SK-N-SH (cell line): Measurements from ENCODE around the gene ZFP2. TPM values are rescaled to one million over a fixed set of nuclear protein-coding genes. Genes with fewer than 3 reads are reported as not detected.

ENCODE experiments used
- CTCF ChIA-PET: fragments of 300-600, 350-600 bp; formaldehyde crosslinking; extraction: SDS; loops from one replicate; lab custom pipeline; 2021; lab: Yijun Ruan, JAX
- POLR2A ChIA-PET: fragments of 350-600 bp; sonication (Branson Sonifier 250); formaldehyde crosslinking; extraction: SDS; loops from one replicate; lab custom pipeline; 2020; ENCODE audit warnings: antibody characterized with exemption, inconsistent platforms; lab: Yijun Ruan, JAX
- DNase-seq: peaks from one replicate; pipeline ENCODE4 v3.0.0; 2012
- H2AFZ ChIP-seq: fragments of 200-600 bp; sonication (generic); 2 replicates; pipeline ENCODE4 v1.8.1; 2016; ENCODE audit warnings: antibody characterized with exemption, mild to moderate bottlenecking, low read depth
- H3F3A ChIP-seq: fragments of 200-600 bp; sonication (generic); replicated peaks from 2 replicates; pipeline ENCODE3; 2016; ENCODE audit warnings: antibody characterized with exemption, mild to moderate bottlenecking; ENCODE audit not compliant: insufficient read depth
- H3K27ac ChIP-seq, 2 experiments: fragments of 200-500 bp in 1 of 2; fragments of 200-600 bp in 1 of 2; sonication (Bioruptor generic) in 1 of 2; sonication (generic), shearing (Covaris generic) in 1 of 2; 2 replicates each; pipeline versions ENCODE4 v1.5.1 to v1.6.1; 2014 to 2016; ENCODE audit warnings: low read depth in 2 of 2, inconsistent platforms in 1 of 2, low read length in 1 of 2, mild to moderate bottlenecking in 1 of 2, mixed read lengths in 1 of 2
- H3K27me3 ChIP-seq: fragments of 200-600 bp; sonication (generic), shearing (Covaris generic); 2 replicates; pipeline ENCODE4 v1.6.1; 2016; ENCODE audit warnings: mixed run types; ENCODE audit not compliant: insufficient read depth
- H3K36me3 ChIP-seq, 2 experiments: fragments of 200-500 bp in 1 of 2; fragments of 200-600 bp in 1 of 2; sonication (Bioruptor generic) in 1 of 2; sonication (generic) in 1 of 2; replicated peaks in 1 of 2; 2 replicates each; pipeline versions ENCODE3 to v1.5.1; 2014 to 2016; ENCODE audit warnings: low read length in 1 of 2, mild to moderate bottlenecking in 1 of 2; ENCODE audit not compliant: insufficient read depth in 2 of 2, control insufficient read depth in 1 of 2
- H3K4me1 ChIP-seq, 2 experiments: fragments of 200-500 bp in 1 of 2; fragments of 200-600 bp in 1 of 2; sonication (Bioruptor generic) in 1 of 2; sonication (generic), shearing (Covaris generic) in 1 of 2; 2 replicates each; pipeline versions ENCODE4 v1.5.1 to v1.6.1; 2014 to 2016; ENCODE audit warnings: low read depth in 1 of 2, low read length in 1 of 2, mixed run types in 1 of 2; ENCODE audit not compliant: insufficient read depth in 2 of 2, control insufficient read depth in 1 of 2
- H3K4me2 ChIP-seq: fragments of 200-600 bp; sonication (generic), shearing (Covaris generic); 2 replicates; pipeline ENCODE4 v1.6.1; 2017; ENCODE audit warnings: mixed run types
- H3K4me3 ChIP-seq, 2 experiments: fragments of 200-500 bp in 1 of 2; fragments of 200-600 bp in 1 of 2; sonication (Bioruptor generic) in 1 of 2; sonication (generic), shearing (Covaris generic) in 1 of 2; 2 replicates each; pipeline versions ENCODE4 v1.5.1 to v1.8.1; 2014 to 2016; ENCODE audit warnings: low read depth in 2 of 2, inconsistent platforms in 1 of 2, low read length in 1 of 2, mild to moderate bottlenecking in 1 of 2, mixed read lengths in 1 of 2, moderate library complexity in 1 of 2
- H3K79me2 ChIP-seq: fragments of 200-600 bp; sonication (generic); 2 replicates; pipeline ENCODE4 v1.8.1; 2017; ENCODE audit warnings: mild to moderate bottlenecking; ENCODE audit not compliant: insufficient read depth
- H3K9ac ChIP-seq: fragments of 200-600 bp; sonication (generic); 2 replicates; pipeline ENCODE4 v1.6.1; 2017; ENCODE audit warnings: mixed run types
- H3K9me2 ChIP-seq: fragments of 200-600 bp; sonication (generic); 2 replicates; pipeline ENCODE4 v1.6.1; 2017; ENCODE audit warnings: mixed run types
- H3K9me3 ChIP-seq: fragments of 200-600 bp; sonication (generic); 2 replicates; pipeline ENCODE4 v1.6.1; 2017; ENCODE audit warnings: mixed run types, mild to moderate bottlenecking, moderate library complexity
- H4K20me1 ChIP-seq: fragments of 200-600 bp; sonication (generic); 2 replicates; pipeline ENCODE4 v1.6.1; 2017; ENCODE audit warnings: mild to moderate bottlenecking, mixed run types; ENCODE audit not compliant: insufficient read depth
- FOSL2 ChIP-seq: IDR thresholded peaks from 2 replicates; pipeline ENCODE4 v1.4.0; 2012; ENCODE audit warnings: low read depth, mild to moderate bottlenecking, moderate library complexity, borderline replicate concordance
- FOXM1 ChIP-seq: IDR thresholded peaks from 2 replicates; pipeline ENCODE4 v1.4.0; 2012; ENCODE audit warnings: low read depth, mild to moderate bottlenecking
- GABPA ChIP-seq: IDR thresholded peaks from 2 replicates; pipeline ENCODE4 v1.4.0; 2012; ENCODE audit warnings: low read depth, mild to moderate bottlenecking
- IRF3 ChIP-seq: fragments of 150-350 bp; IDR thresholded peaks from 2 replicates; pipeline ENCODE4 v1.6.1; 2016; ENCODE audit warnings: mild to moderate bottlenecking, low read depth, low read length
- MEF2A ChIP-seq: IDR thresholded peaks from 2 replicates; pipeline ENCODE4 v1.4.0; 2012; ENCODE audit warnings: low read depth, borderline replicate concordance
- NRF1 ChIP-seq: IDR thresholded peaks from 2 replicates; pipeline ENCODE4 v1.6.1; 2012; ENCODE audit warnings: low read depth, mild to moderate bottlenecking, low read length
- POLR2AphosphoS5 ChIP-seq: IDR thresholded peaks from 2 replicates; pipeline ENCODE4 v1.6.1; 2012; ENCODE audit warnings: low read depth, low read length
- RCOR1 ChIP-seq: fragments of 150-350 bp; IDR thresholded peaks from 2 replicates; pipeline ENCODE4 v1.6.1; 2017; ENCODE audit warnings: antibody characterized with exemption, low read length
- REST ChIP-seq: IDR thresholded peaks from 2 replicates; pipeline ENCODE4 v1.6.1; 2012; ENCODE audit warnings: mild to moderate bottlenecking, low read depth, low read length, moderate library complexity
- RXRA ChIP-seq: IDR thresholded peaks from 2 replicates; pipeline ENCODE4 v1.4.0; 2012; ENCODE audit warnings: low read depth, mild to moderate bottlenecking, borderline replicate concordance
- TAF1 ChIP-seq: IDR thresholded peaks from 2 replicates; pipeline ENCODE4 v1.6.1; 2012; ENCODE audit warnings: low read depth, mild to moderate bottlenecking, low read length, moderate library complexity, borderline replicate concordance
- TEAD4 ChIP-seq: IDR thresholded peaks from 2 replicates; pipeline ENCODE4 v1.4.0; 2012; ENCODE audit warnings: mild to moderate bottlenecking, borderline replicate concordance; ENCODE audit not compliant: insufficient read depth
- USF1 ChIP-seq: IDR thresholded peaks from 2 replicates; pipeline ENCODE4 v1.4.0; 2012; ENCODE audit warnings: low read depth, borderline replicate concordance
- YY1 ChIP-seq: IDR thresholded peaks from 2 replicates; pipeline ENCODE4 v1.4.0; 2012; ENCODE audit warnings: low read depth, mild to moderate bottlenecking
- WGBS: methylation state at CpG from one replicate; pipeline ENCODE4 v1.1.6; 2017; ENCODE audit warnings: low lambda C conversion rate; 5-methylcytosine and 5-hydroxymethylcytosine counted together
- polyA plus RNA-seq, 3 experiments: library from polyadenylated mRNA; depleted of rRNA; stranded (reverse); fragments of >200 nt; gene quantifications; 2 replicates each; pipeline ENCODE4 v1.2.3, GENCODE V29; 2012

The ZFP2 gene
- polyA plus RNA-seq, 1 of the 3 experiments (the other 2 are of a cell fraction), result 0.33 TPM

- Histone ChIP-seq H3K79me2 (no peaks in the 10 kb centered on the region), H4K20me1 (no peaks in the 10 kb centered on the region), H3F3A (no peaks in the 10 kb centered on the region), H3K4me3 (no peak overlapping the region), H3K27me3 (no peaks in the 10 kb centered on the region), H3K9ac (no peak overlapping the region), H3K4me1 (no peaks in the 10 kb centered on the region; a peak in 1 of 4 replicates), H3K9me2 (no peaks in the 10 kb centered on the region), H3K36me3 (no peaks in the 10 kb centered on the region), H3K27ac (no peak overlapping the region), H2AFZ (no peak overlapping the region), H3K9me3 (no peaks in the 10 kb centered on the region), H3K4me2 (no peak overlapping the region)
- DNase-seq, result no peak
- CTCF ChIA-PET, result no interaction called here
- TF ChIP-seq GABPA, result no peak
- no peak for TF ChIP-seq MEF2A
- TF ChIP-seq FOSL2, result no peak
- no peak for TF ChIP-seq YY1
- TF ChIP-seq USF1, result no peak
- TF ChIP-seq NRF1, result no peak
- no peak for TF ChIP-seq REST
- no peak for TF ChIP-seq POLR2AphosphoS5
- no peak for TF ChIP-seq IRF3
- TF ChIP-seq TEAD4, result no peak
- TF ChIP-seq TAF1, result no peak
- TF ChIP-seq RCOR1, result no peak
- TF ChIP-seq RXRA, result no peak
- no peak for TF ChIP-seq FOXM1
- 37% methylated on average over 3 of the region's 3 CpGs for WGBS
- POLR2A ChIA-PET, result no interaction called here
These were observed 43.8 kb upstream of the ZFP2 start for GRCh38 chr5:178851951-178852350.
